T-helper 1 cell treated with Interleukin-12 subunit alpha and Interleukin-12 subunit beta and Interleukin-4 antibody, amounts not matched to agents 30 ng/mL and 1 ng/mL, for 36 hours (primary cell): Measurements from ENCODE around the gene CHAT. TPM values are rescaled to one million over a fixed set of nuclear protein-coding genes. Genes with fewer than 3 reads are reported as not detected.

ENCODE experiments used
- intact Hi-C: fragments of 100-400 bp; cut with micrococcal nuclease; formaldehyde crosslinking; loops from one replicate; pipeline ENCODE4 v1.15.1; 2024
- total RNA-seq: library from RNA; stranded (reverse); gene quantifications from 2 replicates; pipeline ENCODE4 v1.2.3, GENCODE V29; 2022

The CHAT gene
- total RNA-seq, 1 donor from 2014 or later = not detected

DNA sequence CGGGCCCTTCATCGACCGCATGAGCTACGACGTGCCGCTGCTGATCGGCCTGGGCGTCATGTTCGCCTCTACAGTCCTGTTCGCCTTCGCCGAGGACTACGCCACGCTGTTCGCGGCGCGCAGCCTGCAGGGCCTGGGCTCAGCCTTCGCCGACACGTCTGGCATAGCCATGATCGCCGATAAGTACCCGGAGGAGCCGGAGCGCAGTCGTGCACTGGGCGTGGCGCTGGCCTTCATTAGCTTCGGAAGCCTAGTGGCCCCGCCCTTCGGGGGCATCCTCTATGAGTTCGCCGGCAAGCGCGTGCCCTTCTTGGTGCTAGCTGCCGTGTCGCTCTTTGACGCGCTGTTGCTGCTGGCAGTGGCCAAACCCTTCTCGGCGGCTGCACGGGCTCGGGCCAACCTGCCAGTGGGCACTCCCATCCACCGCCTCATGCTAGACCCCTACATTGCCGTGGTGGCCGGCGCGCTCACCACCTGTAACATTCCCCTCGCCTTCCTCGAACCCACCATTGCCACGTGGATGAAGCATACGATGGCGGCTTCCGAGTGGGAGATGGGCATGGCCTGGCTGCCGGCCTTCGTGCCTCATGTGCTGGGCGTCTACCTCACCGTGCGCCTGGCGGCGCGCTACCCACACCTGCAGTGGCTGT, 2.5 kb upstream of the CHAT start:
- intact Hi-C loops = loop anchor here (5.0 kb wide), 1 partner anchor 66 kb away; the partner anchor contains the start of gene C10orf53

DNA sequence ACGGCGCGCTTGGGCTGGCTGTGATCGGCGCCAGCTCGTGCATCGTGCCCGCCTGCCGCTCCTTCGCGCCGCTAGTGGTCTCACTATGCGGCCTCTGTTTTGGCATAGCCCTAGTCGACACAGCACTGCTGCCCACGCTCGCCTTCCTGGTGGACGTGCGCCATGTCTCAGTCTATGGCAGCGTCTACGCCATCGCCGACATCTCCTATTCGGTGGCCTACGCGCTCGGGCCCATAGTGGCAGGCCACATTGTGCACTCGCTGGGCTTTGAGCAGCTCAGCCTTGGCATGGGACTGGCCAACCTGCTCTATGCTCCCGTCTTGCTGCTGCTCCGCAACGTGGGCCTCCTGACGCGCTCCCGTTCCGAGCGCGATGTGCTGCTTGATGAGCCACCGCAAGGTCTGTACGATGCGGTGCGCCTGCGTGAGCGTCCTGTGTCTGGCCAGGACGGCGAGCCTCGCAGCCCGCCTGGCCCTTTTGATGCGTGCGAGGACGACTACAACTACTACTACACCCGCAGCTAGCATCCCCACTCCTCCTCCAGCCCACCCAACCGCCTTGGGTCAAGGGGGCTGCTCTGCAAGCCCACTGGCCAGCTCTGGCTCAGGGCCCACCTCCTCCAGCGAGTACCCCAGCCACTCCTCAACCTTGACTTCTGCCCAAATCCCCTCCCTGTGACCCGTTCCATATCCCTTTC, 1.9 kb upstream of the CHAT start:
- intact Hi-C loops = loop anchor here (5.0 kb wide), 1 partner anchor 65 kb away; the partner anchor contains the start of gene C10orf53

DNA sequence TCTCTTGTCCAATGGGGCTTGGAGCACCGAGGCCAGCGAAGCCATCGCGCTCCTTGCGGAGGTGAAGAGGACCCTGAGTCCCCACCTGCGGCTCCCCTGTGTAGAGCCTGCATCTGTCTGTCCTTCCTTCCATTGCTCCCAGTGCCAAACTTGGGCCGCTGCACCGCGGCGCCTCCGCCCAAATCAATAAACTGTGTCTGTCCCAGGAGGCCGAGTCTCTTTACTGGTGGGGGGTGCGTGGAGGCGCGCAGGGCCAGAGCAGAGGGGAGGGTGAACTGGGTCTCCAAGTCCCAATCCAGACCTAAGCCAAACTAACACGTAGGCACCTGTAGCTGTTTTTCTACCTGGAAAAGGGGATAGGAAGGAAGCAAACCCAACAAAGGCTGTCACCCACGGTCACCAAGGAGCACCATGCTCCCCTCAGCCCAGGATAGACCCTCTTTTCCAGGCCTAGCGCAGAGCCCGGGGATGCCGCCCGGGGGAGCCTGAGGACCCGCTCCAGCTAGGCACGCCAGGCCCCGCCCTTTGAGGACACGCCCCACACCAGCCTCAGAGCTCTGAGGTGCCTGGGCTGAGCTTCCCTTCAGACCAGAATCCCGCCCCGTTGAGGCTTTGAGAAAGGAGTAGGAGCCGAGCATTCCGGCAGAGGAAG, 1.2 kb upstream of the CHAT start:
- intact Hi-C loops = loop anchor here (5.0 kb wide), 1 partner anchor 65 kb away; the partner anchor contains the start of gene C10orf53

DNA sequence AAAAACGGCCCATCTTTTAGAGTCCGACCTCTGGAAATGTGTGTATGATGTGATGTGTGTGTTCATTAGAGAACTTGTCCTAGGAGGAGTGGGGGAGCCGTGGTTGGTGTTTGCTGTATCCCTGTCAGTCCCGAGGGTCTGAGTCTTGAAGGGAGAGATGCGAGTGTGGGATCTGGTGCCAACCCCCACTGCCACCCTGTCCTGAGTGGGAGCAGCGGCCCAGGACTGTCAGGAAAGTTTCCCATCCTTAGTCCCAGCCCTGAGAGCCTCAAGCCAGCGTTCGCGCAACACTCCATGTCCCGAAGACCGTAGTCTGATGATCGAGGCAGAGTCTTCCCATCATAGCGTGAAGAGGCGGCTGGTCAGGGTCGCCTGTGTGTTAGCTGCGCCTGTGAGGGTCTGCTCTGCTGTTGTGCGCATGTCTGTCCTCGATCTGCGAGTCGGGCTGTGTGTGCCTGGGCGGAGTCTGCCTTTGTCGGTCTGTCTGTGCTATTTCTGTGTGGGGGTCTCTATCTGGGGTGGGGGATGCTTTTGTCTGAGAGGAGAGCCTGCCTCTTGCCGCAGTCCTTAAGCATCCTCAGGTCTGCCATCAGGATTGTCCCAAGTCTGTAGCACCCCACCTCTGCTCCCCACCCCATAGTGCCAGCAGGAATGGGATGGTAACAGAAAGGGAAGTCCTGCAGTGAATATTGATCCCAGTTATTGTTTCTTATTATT, 514 bp upstream of the CHAT start:
- intact Hi-C loops = loop anchor here (5.0 kb wide), 1 partner anchor 64 kb away; the partner anchor contains the start of gene C10orf53

DNA sequence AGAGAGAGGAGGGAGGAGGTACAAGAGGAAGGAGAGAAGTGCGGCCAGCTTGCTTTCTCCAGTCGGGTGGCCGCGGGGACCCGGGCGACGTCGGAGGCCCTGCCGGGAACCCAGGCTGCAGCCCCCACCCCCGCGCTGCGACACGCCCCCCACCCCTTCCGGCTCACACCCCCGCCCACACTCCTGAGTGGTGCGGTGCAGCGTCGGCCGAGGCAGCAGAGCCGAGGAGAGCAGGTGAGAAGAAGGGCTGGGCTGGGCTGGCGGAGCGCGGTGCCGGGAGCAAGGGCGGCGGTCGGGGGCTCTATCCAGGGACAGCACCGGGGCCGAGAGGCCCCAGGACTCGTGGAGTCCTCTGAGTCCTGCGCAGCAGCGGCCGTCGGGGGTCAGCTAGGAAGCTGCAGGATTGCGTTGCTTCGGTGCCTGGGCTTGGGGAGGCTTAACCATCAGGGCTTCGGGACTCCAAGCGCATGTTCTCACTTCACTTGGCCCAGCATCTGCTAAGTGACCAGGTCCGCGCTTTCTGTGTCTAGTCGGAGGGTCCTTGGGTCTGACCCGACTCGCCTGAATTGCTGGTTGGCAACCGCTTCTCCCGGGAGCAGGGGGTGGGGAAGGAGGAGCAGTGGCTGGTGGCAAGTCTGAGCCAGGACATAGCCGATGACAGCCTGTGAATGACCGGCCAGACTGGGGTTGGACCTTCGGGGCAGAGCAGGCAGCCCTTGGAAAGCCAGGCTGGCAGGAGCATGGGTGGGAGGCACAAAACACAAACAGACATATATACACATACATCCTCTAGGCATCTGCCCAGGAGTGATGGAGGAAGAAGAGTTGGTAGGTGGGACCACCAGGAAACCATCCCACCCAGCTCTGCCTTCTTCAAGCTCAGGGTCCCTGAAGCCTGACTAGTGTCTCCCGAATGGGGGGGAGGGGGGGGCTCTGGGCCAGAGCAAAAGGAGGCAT, 683 bp downstream of the CHAT start:
- intact Hi-C loops = loop anchor here (5.0 kb wide), 1 partner anchor 63 kb away; the partner anchor contains the start of gene C10orf53

DNA sequence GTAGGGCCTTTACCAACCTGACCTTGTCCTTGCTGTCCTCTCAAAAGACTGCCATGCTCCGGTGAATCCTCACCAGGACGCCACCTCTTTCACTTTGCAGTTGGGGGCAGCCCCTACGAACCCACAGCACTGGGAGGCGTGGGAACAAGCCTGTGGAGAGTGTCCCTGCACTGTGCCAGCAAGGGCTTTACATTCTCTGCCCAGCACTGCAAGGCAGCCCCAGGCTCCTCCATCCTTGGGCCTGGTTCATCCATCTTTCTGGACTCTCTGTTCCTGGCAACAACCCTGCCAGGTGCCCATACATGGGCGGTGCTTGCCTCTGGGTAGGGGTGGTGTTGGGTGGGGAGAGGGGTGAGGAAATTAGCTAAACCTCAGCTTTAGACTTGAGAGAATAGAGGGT, 1.4 kb downstream of the CHAT start:
- intact Hi-C loops = no loop called here

DNA sequence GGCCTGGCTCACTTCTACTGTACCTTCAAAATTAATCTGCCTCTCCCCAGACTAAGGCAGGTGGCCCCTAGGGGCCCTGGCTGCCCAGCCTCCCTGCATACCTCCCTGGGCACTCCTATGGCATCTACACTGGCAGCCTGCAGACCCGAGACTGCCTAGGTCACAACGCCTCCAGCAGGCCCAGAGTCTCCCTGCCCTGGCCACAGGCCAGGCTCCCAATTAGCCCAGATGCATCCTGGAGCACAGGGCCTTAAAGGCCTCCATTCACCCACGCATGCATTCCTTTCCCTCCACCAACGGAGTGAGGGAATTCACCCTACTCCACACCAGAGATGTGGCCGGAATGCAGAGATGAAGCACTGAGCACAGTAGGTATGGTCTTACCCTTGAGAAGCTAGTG, 1.9 kb downstream of the CHAT start:
- intact Hi-C loops = no loop called here

DNA sequence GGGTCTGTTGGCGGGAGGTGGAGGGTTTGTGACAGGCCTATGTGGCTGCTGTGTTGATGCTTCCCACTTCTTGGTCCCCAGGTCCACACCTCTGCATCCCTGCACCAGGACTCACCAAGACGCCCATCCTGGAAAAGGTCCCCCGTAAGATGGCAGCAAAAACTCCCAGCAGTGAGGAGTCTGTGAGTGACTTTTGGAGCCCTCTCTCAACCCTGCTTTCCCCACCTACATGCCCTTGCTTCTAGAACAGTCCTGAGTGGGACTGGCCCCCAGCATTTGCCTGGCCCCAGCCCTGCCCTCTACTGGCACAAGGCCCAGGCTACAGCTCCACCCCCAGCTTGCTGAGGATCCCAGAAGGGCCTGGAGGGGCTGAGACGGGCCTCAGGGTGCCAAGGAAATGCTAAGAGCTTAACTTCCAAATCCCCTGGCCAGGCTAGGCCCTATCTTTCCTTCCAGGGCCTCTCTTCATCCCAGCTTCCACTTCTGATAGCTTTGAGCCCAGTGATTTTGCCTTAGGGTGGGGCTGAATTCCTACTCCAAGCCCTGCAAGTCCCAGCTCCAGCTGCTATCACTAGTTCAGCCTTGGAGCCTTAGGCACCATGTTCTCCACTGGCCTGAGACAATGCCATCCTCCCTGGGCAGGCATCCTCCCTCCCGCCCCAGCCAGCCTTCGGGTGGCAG, 2.7 kb downstream of the CHAT start:
- intact Hi-C loops = no loop called here

DNA sequence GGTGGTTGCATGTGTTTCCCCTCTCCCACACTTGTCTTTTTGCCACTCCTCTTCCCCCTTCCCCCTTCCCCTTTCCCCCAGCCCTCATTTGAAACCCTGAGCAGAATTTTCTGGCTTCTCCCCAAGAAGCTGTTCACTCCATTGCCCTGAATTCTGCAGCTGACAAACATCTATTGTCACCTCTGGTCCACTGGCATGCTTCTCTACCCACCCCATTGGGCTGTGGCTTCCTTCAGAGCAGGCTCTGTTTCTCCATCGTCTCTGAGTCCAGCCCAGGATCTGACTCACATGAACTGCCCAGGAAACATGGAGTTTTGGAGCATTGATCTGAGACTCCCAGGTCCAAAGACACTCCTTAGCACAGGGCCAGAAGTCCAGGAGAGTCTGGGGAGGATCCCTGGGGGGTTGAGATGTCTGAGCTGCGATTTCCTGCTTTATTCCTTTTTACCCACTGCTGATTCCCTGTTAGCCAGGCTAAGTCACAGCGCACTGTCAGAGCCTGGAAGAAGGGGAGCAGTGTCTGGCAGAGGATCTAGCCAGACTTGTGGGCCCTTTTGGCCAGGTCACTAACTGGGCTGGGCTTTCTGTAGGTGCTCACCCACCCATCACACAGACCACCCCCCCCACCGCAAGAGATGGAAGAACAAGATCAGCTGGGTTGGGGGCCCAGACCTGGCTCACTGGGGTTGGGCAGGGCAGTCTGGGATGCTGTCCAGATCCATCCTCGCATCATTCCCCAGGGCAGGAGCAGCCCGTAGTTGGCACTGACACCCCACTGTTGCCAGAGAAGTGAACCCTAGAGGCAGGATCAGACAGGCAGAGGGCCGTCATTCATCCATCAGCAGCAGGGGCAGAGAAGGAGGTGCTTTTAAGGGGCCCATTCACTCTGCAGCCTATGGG, 3.5 kb downstream of the CHAT start:
- intact Hi-C loops = no loop called here

DNA sequence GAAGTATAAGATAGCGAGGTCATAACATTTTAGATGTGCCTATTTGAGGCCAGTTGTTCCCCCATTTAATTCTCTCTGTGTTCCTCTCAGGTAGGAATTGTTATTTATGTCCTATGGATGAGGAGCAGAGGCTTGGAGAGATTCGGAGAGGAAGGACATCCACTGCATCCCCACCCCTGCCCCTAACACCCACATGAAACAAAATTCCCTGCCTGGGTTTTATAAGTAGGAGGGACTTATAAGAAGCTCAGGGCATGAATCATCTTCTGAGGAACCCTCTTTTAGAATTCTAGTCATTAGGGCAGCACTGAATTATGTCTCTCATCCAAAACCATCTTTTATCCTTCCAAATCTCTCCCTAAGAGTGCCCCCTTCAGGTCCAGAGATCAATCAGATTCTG, 5.0 kb downstream of the CHAT start:
- intact Hi-C loops = no loop called here

DNA sequence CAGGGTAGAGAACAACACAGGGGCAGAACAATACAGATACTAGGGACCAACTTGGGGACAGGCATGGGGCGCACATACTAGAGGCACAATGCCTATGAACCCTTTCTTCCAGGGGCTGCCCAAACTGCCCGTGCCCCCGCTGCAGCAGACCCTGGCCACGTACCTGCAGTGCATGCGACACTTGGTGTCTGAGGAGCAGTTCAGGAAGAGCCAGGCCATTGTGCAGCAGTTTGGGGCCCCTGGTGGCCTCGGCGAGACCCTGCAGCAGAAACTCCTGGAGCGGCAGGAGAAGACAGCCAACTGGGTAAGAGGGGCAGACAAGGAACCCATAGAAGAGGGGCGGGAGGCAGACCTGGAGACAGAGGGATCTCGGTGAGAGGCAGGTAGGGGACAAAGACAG, 5.8 kb downstream of the CHAT start:
- intact Hi-C loops = no loop called here

DNA sequence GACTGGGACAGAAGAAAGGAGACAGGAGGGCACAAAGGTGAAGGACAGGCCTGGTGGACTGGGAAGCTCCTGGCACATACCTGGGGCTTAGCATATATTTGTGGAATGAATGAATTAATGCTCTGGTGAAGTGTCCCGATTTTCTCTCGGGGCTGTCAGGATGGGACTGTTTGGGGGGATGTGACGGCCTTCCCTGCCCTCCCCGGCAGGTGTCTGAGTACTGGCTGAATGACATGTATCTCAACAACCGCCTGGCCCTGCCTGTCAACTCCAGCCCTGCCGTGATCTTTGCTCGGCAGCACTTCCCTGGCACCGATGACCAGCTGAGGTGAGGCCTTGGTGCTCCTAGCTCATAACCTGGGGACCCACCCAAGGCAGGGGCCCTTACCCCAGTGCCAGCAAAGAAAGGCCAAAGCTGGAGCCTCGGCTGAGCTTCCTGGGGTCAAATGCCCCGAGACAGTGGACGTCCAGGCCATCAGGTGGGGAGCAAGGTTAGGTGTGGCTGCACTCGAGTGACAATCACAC, 6.5 kb downstream of the CHAT start:
- intact Hi-C loops = no loop called here

DNA sequence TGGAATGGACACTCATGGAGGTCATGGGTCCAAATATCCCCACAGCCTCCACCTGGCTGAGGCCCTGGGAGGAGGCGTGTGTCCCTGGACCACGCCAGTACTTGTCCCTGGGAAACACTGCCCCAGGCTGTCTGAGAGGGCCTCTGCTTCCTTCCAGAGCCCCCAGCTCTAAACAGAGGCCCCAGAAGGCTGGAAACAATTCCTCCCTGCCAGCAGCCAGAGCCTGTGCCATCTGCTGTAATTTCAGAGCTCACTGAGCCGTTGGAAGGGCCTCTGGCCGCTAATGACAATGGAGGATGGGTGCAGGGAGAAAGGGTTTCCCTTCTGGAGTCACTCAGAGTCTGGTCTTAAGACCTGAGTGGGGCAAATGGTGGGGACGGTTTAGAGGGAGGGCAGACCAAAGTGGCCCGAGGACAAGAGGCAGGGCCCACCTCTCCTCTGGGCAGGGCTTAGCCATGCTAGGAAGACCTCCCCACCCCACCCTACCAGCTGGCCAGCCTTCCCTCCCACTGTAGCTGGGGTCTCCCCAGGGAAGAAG, 7.1 kb downstream of the CHAT start:
- intact Hi-C loops = no loop called here

DNA sequence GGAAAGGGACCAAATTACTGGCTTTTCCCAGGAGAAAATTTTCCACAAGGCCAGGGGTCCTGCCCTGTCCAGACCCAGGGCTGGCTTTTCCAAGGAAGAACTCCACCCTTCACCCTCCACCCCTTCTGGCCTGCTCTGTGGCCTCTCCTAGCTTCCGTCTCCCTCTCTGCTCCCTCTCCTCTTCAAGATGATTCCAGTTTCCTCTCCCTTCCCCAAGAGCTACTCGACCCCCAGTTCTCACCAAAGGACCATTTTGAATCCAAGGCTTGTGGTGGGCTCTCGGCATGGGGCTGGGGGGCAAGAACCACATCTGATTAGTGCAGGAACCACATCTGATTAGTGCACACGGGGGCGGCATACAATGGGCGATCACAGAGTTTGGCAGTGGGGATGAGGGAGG, 7.7 kb downstream of the CHAT start:
- intact Hi-C loops = no loop called here

DNA sequence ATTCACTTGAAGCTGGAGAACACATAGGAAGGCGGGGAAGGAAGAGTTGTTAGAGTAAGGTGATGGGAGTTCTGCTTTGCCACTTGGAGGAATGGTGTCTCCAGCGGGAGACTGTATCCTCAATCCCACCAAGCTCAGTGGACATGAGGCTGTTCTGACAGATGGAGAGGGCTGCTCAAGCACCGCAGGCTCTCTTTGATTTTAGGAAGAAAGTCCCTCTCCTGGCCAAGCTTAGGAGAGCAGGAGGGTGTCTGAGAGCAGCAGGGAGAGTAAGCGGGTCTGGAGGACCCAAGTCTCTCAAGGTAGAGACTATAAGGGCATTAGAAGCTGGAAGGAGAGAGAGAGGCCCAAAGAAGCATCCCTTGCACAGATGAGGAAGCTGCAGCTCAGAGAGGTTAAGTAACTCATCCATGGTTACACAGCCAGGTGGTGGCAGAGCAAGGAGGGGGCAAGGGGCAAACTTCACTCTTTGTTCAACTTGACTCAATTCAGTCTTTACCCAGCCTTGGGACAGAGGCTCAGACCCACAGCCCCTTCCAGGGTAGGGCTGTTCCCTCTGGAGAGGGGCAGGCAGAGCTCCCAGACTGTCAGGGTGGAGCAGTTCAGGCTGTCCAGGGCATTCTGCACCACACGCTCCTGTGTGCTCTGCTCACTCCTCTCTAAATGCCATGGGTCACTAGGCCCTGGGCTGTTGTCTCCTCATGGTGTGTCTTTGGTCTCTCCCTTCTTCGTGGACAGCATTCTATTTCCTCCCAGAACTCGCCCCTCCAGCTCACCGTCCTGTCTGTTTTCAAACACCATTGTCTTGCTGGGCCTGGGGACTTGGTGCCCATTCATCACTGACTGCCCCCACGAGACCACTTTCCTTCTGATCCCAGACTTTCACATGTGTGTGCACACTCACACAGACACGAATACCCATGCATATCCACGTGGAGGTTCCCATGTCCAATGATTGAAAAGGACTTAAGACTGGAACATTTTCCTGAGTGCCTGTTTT, 8.9 kb downstream of the CHAT start:
- intact Hi-C loops = no loop called here

DNA sequence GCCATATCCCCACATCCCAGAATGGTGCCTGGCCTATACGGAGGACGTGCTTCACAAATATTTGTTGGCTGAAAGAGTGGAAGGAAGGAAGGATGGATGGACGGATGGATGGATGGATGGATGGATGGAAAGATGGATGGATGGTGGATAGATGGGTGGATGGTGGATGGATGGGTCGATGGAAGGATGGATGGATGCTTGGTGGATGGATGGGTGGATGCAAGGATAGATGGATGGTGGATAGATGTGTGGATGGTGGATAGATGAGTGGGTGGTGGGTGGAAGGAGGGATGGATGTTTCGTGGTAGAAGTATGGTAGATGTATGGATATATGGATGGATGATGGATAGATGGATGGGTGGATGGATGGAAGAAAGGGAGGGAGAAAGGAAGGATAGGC, 10.8 kb downstream of the CHAT start:
- intact Hi-C loops = no loop called here

DNA sequence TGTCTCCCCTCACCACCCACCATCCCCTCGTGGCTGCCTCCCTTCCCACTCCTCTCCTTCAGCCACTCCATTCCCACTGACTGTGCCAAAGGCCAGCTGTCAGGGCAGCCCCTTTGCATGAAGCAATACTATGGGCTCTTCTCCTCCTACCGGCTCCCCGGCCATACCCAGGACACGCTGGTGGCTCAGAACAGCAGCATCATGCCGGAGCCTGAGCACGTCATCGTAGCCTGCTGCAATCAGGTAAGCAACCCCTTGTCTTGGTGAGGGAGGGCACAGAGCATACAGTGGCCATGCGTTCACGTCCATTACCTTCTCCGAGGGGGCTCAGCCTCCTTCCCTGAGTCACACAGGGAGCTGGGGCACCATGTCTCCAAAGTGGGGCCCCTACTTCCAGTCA, 11.6 kb downstream of the CHAT start:
- intact Hi-C loops = no loop called here
